ENCODE measurements around the gene CYGB. TPM values are rescaled to one million over a fixed set of nuclear protein-coding genes. Genes with fewer than 3 reads are reported as not detected.
A peak's percentile ranks its signal among the peaks of the same experiment; 100 is the strongest.

Gene CYGB
- total and polyA plus RNA-seq, 2 of the 13 experiments (the other 11 are each of a cell fraction or from before 2014, with no cell fraction given), result 18.9 to 27.1 TPM

GRCh38 chr17:76497979-76498875 is 39.3 kb downstream of the CYGB start (continued):
- TF ChIP-seq SRSF9 (IDR thresholded peaks at IDR 0.05; ENCODE audit: borderline replicate concordance, insufficient read depth, low read depth, low read length, poor library complexity, severe bottlenecking) (no peak), CBX2 (IDR thresholded peaks at IDR 0.05; ENCODE audit: low read depth, low read length) (no peak), CBX2 (CRISPR knock-in tag; IDR thresholded peaks at IDR 0.05; ENCODE audit: low read depth) (0 out of 2 replicates have a peak, but pooled peaks have one; percentile 13), MBNL3 (CRISPR knock-in tag; conservative IDR thresholded peaks at IDR 0.05) (no peak), NFE2L2 (IDR thresholded peaks at IDR 0.05; ENCODE audit: low read length) (no peak), ZXDC (CRISPR knock-in tag; IDR thresholded peaks at IDR 0.05) (no peak), HMGXB3 (CRISPR knock-in tag; IDR thresholded peaks at IDR 0.05; ENCODE audit: borderline replicate concordance) (no peak), BORCS8-MEF2B (CRISPR knock-in tag; IDR thresholded peaks at IDR 0.05) (0 out of 2 replicates have a peak, but pooled peaks have one; percentile 72), KAT7 (CRISPR knock-in tag; IDR thresholded peaks at IDR 0.05; ENCODE audit: borderline replicate concordance) (no peak; the same call in 1 of the 2 replicates), ZFP41 (CRISPR knock-in tag; IDR thresholded peaks at IDR 0.05; ENCODE audit: borderline replicate concordance) (peak; percentile 73; the same call in 1 of the 2 replicates), BRCA1 (CRISPR knock-in tag; IDR thresholded peaks at IDR 0.05) (no peak), NR2F1 (CRISPR knock-in tag; IDR thresholded peaks at IDR 0.05) (no peak), NBN (conservative IDR thresholded peaks at IDR 0.05) (no peak), PRDM4 (CRISPR knock-in tag; IDR thresholded peaks at IDR 0.05; ENCODE audit: borderline replicate concordance) (no peak), ZNF598 (CRISPR knock-in tag; IDR thresholded peaks at IDR 0.05; ENCODE audit: borderline replicate concordance) (peak; percentile 37; the same call in 1 of the 2 replicates), ZNF235 (CRISPR knock-in tag; IDR thresholded peaks at IDR 0.05; ENCODE audit: borderline replicate concordance) (no peak), ZNF562 (CRISPR knock-in tag; IDR thresholded peaks at IDR 0.05; ENCODE audit: borderline replicate concordance) (no peak), ZNF24 (IDR thresholded peaks at IDR 0.05) (no peak)
